PC-9 (cell line): ENCODE measurements around the gene DNAI2. TPM values are rescaled to one million over a fixed set of nuclear protein-coding genes. Genes with fewer than 3 reads are reported as not detected.

Source experiments
- BruUV-seq: library from RNA; stranded (reverse); fragments of 400-500 nt; replicated peaks from 2 replicates; lab custom pipeline; 2021; lab: Mats Ljungman, UMichigan
- CTCF ChIA-PET: fragments of 300-600 bp; sonication (Branson Sonifier 250); formaldehyde crosslinking; loops from one replicate; lab custom pipeline; 2022; ENCODE audit warnings: antibody characterized with exemption; lab: Charles Lee
- POLR2A ChIA-PET: fragments of 300-600 bp; sonication (Branson Sonifier 250); formaldehyde crosslinking; loops from one replicate; lab custom pipeline; 2022; ENCODE audit warnings: antibody characterized with exemption; ENCODE audit not compliant: unreplicated experiment; lab: Charles Lee
- DNase-seq, 2 experiments: peaks; one replicate each; pipeline versions ENCODE4 v3.0.0 to v3.0.0-alpha.2; 2015 to 2022; ENCODE audit warnings: mixed read lengths in 1 of 2
- H2AFZ ChIP-seq: fragments of 200-600 bp; sonication (generic); 2 replicates; pipeline ENCODE4 v1.8.1; 2017; ENCODE audit warnings: antibody characterized with exemption
- H3F3A ChIP-seq: fragments of 200-600 bp; sonication (generic); 2 replicates; pipeline ENCODE4 v1.8.1; 2017; ENCODE audit warnings: antibody characterized with exemption, mild to moderate bottlenecking, low read depth; ENCODE audit not compliant: insufficient read depth
- H3K27ac ChIP-seq: fragments of 200-600 bp; sonication (generic); 2 replicates; pipeline ENCODE4 v1.6.1; 2016; ENCODE audit warnings: mixed run types
- H3K27me3 ChIP-seq: fragments of 200-600 bp; sonication (generic); 2 replicates; pipeline ENCODE4 v1.6.1; 2016; ENCODE audit warnings: low read depth, mixed run types; ENCODE audit not compliant: insufficient read depth
- H3K36me3 ChIP-seq: fragments of 200-600 bp; sonication (generic); 2 replicates; pipeline ENCODE4 v1.6.1; 2016; ENCODE audit warnings: low read depth, mixed run types
- H3K4me1 ChIP-seq: fragments of 200-600 bp; sonication (generic); replicated peaks from 2 replicates; pipeline ENCODE4 v1.6.1; 2016; ENCODE audit warnings: mixed run types; ENCODE audit not compliant: insufficient read depth
- H3K4me2 ChIP-seq: fragments of 200-600 bp; sonication (generic); 2 replicates; pipeline ENCODE4 v1.6.1; 2017; ENCODE audit warnings: mixed run types
- H3K4me3 ChIP-seq: fragments of 200-600 bp; sonication (generic); 2 replicates; pipeline ENCODE4 v1.6.1; 2016; ENCODE audit warnings: mixed run types
- H3K79me2 ChIP-seq: fragments of 200-600 bp; sonication (generic); 2 replicates; pipeline ENCODE4 v1.6.1; 2017; ENCODE audit warnings: low read depth, mixed run types
- H3K9me2 ChIP-seq: fragments of 200-600 bp; sonication (generic); 2 replicates; pipeline ENCODE4 v1.8.1; 2017; ENCODE audit warnings: mild to moderate bottlenecking; ENCODE audit not compliant: insufficient read depth
- H3K9me3 ChIP-seq: fragments of 200-600 bp; sonication (generic); 2 replicates; pipeline ENCODE4 v1.8.1; 2016; ENCODE audit warnings: low read depth; ENCODE audit not compliant: insufficient read depth
- H4K20me1 ChIP-seq: fragments of 200-600 bp; sonication (generic); 2 replicates; pipeline ENCODE4 v1.8.1; 2017; ENCODE audit not compliant: insufficient read depth
- CTCF ChIP-seq: fragments of 200-600 bp; sonication (generic); conservative IDR thresholded peaks from 2 replicates; pipeline ENCODE4 v1.6.1; 2017; ENCODE audit warnings: mixed run types, antibody characterized with exemption, mild to moderate bottlenecking, moderate library complexity
- EZH2 ChIP-seq: fragments of 200-600 bp; sonication (generic); IDR thresholded peaks from 2 replicates; pipeline ENCODE4 v1.8.0; 2017; ENCODE audit warnings: antibody characterized with exemption, low read depth
- intact Hi-C: fragments of 100-400 bp; cut with micrococcal nuclease; formaldehyde crosslinking; loops from one replicate; pipeline ENCODE4 v1.10.0; 2022; ENCODE audit not compliant: unreplicated experiment
- total RNA-seq: library from RNA; stranded (reverse); gene quantifications from 2 replicates; pipeline ENCODE4 v1.2.3, GENCODE V29; 2021

The DNAI2 gene
- total RNA-seq, 1 experiment from 2014 or later = not detected

- CTCF ChIA-PET = no interaction called here
- Histone ChIP-seq H3K4me2 (no peak overlapping the region), H3K79me2 (no peaks in the 10 kb centered on the region), H3K9me3 (no peaks in the 10 kb centered on the region), H4K20me1 (no peaks in the 10 kb centered on the region), H3K9me2 (no peaks in the 10 kb centered on the region), H3K4me1 (peaks cover 24% of the 10 kb centered on the region), H3K4me3 (no peak overlapping the region), H3K36me3 (no peaks in the 10 kb centered on the region), H2AFZ (no peak overlapping the region), H3K27me3 (peaks cover 44% of the 10 kb centered on the region), H3F3A (peaks cover 16% of the 10 kb centered on the region; the same call in 1 of the 2 replicates), H3K27ac (no peak overlapping the region)
- DNase-seq = no peak
- TF ChIP-seq CTCF (no peak), EZH2 (no peak)
- POLR2A ChIA-PET = no interaction called here
- BruUV-seq = no TSS peak
- intact Hi-C loops = no loop called here
These were observed 47.8 kb upstream of the DNAI2 start for GRCh38 chr17:74226252-74226651.

GRCh38 chr17:74227271-74228080 lies 46.6 kb upstream of the DNAI2 start:
- intact Hi-C loops = no loop called here
- CTCF ChIA-PET = interaction anchor here (1.2 kb wide), 1 partner anchor 26 kb away, joined by 3 read pairs; no protein-coding TSS in a partner anchor

More at GRCh38 chr17:74227271-74228080, 46.6 kb upstream of the DNAI2 start:
- POLR2A ChIA-PET = no interaction called here
- Histone ChIP-seq H3K79me2 (no peaks in the 10 kb centered on the region), H3K4me1 (peaks cover 24% of the 10 kb centered on the region), H3K27ac (no peak overlapping the region), H3K9me3 (no peaks in the 10 kb centered on the region), H4K20me1 (no peaks in the 10 kb centered on the region), H3K4me3 (no peak overlapping the region), H3K9me2 (no peaks in the 10 kb centered on the region), H3K27me3 (peaks cover 48% of the 10 kb centered on the region), H3K4me2 (no peak overlapping the region), H3K36me3 (no peaks in the 10 kb centered on the region), H3F3A (peaks cover 16% of the 10 kb centered on the region; the same call in 1 of the 2 replicates), H2AFZ (no peak overlapping the region)
- TF ChIP-seq EZH2 (no peak), CTCF (no peak)
- BruUV-seq = no TSS peak
- DNase-seq = no peak
